ENCODE results near the gene DDOST.

- TF ChIP-seq CTCF (IDR thresholded peaks at IDR 0.05; ENCODE audit: insufficient read depth, low read length, poor library complexity, severe bottlenecking) (no peak), EZH2phosphoT487 (conservative IDR thresholded peaks at IDR 0.05; ENCODE audit: low read length) (no peak)
These were observed 16.8 kb downstream of the DDOST start for GRCh38 chr1:20644416-20644815.

Data from SU-DHL-6 (cell line).